ENCODE measurements around the gene AMDHD2. TPM values are rescaled to one million over a fixed set of nuclear protein-coding genes. Genes with fewer than 3 reads are reported as not detected.

Gene AMDHD2
- total and polyA plus RNA-seq, 2 of the 13 experiments (the other 11 are each of a cell fraction or from before 2014, with no cell fraction given): 33.5 to 39.1 TPM

DNA sequence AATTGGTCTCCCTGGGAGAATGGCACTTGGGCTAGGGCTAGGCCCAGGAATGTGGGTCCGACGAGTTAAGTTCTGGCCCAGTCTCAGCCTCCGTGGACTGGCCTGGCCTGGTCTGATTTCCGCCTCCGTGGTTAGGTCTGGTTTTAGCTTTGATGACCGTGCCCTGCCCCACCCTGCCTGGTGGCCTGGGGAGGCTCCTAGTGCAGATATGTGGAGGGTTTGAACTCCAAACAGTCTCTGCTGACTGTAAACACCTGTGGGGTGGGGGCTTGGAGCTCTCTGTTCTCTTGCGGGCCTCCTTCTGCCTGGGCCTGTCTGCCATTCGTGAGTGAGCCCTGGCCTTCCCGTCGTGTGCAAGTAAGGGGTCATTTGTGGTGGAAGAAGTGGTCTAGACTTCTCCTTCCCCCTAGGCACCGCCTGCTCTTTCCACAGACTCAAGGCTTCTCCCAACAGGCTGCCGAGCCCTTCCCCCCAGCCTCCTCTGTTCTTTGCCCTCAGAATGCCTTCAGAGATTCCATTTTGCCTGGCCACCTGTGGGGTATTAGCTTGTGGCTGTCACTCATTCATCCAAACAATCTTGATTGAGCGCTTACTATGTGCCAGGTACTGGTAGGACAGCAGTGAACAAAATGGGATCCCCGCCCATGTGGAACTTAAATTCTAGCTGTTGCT lies 4.9 kb upstream of the AMDHD2 start (continued):
- no peak for TF ChIP-seq HIC2 (CRISPR knock-in tag; IDR thresholded peaks at IDR 0.05; ENCODE audit: low read depth)

GRCh38 chr16:2516391-2517240 lies 3.6 kb upstream of the AMDHD2 start:
- FAIRE-seq (no peak), ATAC-seq (no peak), DNase-seq (ENCODE audit: low spot score) (no peak)
- no peaks in the 10 kb centered on the region for H3K9me3 ChIP-seq (ENCODE audit: low read length)
- 71% methylated on average over 10 of the region's 11 CpGs for WGBS (ENCODE audit: low lambda C conversion rate)
- no peaks in the 10 kb centered on the region; a peak in 1 of 5 replicates for H3K27me3 ChIP-seq (ENCODE audit: control insufficient read depth in 1 of 2, insufficient read depth in 2 of 2, low read length in 2 of 2)
- H3K9ac ChIP-seq (ENCODE audit: insufficient read depth, low read depth, low read length): peak overlapping the region; percentile 16
- in situ Hi-C loops (cut with HindIII; ENCODE audit: extremely low pct_ligation_motif_present, low pct_unique_long_range_greater_than_20kb) (no loop called here), intact Hi-C loops (cut with micrococcal nuclease; ENCODE audit: unreplicated experiment) (no loop called here)
- H4K20me1 ChIP-seq (ENCODE audit: insufficient read depth, low read length): peaks cover 52% of the 10 kb centered on the region
- peaks cover 57% of the 10 kb centered on the region for H3K79me2 ChIP-seq (ENCODE audit: insufficient read depth, low read length)
- peak overlapping the region; percentile 84 for H3K4me2 ChIP-seq (ENCODE audit: low read depth, low read length)
- CTCF ChIA-PET (ENCODE audit: low intra/inter-chr PET ratio, low total read pairs): no interaction called here
- peak overlapping the region in 1 of 3 experiments; percentile 94; a peak in 1 of 6 replicates for H3K4me3 ChIP-seq (replicated peaks in 1 of 3; ENCODE audit: insufficient read depth in 1 of 3, low read depth in 2 of 3, low read length in 3 of 3)
- H2AFZ ChIP-seq (ENCODE audit: low read length): no peak overlapping the region
- no TSS peak for BruUV-seq (replicated peaks)
- peak overlapping the region; percentile 42 for H3K27ac ChIP-seq (ENCODE audit: extremely low read length, insufficient read depth, low read length)
- H3K36me3 ChIP-seq (replicated peaks in 1 of 2; ENCODE audit: control insufficient read depth in 1 of 2, insufficient read depth in 2 of 2, low read length in 2 of 2): peaks cover 2 to 14% of the 10 kb centered on the region in 2 experiments; a peak in 4 of 5 replicates
- H3K4me1 ChIP-seq (ENCODE audit: insufficient read depth, low read length): peaks cover 72% of the 10 kb centered on the region
- POLR2A ChIA-PET: interaction anchor here (4.2 kb wide), 1 partner anchor 8 kb away, joined by 42 read pairs; no protein-coding TSS in a partner anchor
- TF ChIP-seq ZFP62 (CRISPR knock-in tag; IDR thresholded peaks at IDR 0.05) (no peak), SRSF9 (IDR thresholded peaks at IDR 0.05; ENCODE audit: borderline replicate concordance, insufficient read depth, low read depth, low read length, poor library complexity, severe bottlenecking) (no peak), ZNF343 (CRISPR knock-in tag; IDR thresholded peaks at IDR 0.05) (no peak), MYNN (CRISPR knock-in tag; IDR thresholded peaks at IDR 0.05; ENCODE audit: low read depth) (no peak), ATF7-NPFF (CRISPR knock-in tag; IDR thresholded peaks at IDR 0.05; ENCODE audit: low read depth) (no peak), ZNF329 (CRISPR knock-in tag; IDR thresholded peaks at IDR 0.05; ENCODE audit: low read depth) (no peak), HOXA7 (CRISPR knock-in tag; IDR thresholded peaks at IDR 0.05) (no peak), ZNF577 (CRISPR knock-in tag; IDR thresholded peaks at IDR 0.05; ENCODE audit: borderline replicate concordance, low read depth) (no peak), ZNF597 (CRISPR knock-in tag; IDR thresholded peaks at IDR 0.05) (no peak), HOXA3 (CRISPR knock-in tag; IDR thresholded peaks at IDR 0.05) (no peak), ZNF10 (CRISPR knock-in tag; IDR thresholded peaks at IDR 0.05; ENCODE audit: borderline replicate concordance, low read depth) (no peak)
- TF ChIP-seq, protein P1, sequence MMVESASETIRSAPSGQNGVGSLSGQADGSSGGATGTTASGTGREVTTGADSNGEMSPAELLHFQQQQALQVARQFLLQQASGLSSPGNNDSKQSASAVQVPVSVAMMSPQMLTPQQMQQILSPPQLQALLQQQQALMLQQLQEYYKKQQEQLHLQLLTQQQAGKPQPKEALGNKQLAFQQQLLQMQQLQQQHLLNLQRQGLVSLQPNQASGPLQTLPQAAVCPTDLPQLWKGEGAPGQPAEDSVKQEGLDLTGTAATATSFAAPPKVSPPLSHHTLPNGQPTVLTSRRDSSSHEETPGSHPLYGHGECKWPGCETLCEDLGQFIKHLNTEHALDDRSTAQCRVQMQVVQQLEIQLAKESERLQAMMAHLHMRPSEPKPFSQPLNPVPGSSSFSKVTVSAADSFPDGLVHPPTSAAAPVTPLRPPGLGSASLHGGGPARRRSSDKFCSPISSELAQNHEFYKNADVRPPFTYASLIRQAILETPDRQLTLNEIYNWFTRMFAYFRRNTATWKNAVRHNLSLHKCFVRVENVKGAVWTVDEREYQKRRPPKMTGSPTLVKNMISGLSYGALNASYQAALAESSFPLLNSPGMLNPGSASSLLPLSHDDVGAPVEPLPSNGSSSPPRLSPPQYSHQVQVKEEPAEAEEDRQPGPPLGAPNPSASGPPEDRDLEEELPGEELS (CRISPR knock-in tag; IDR thresholded peaks at IDR 0.05): no peak
